ENCODE data around the gene ATP6V1G2.

- TF ChIP-seq CTCF (IDR thresholded peaks at IDR 0.05; ENCODE audit: poor library complexity, severe bottlenecking) = no peak
- no peak for TF ChIP-seq POLR2AphosphoS5 (IDR thresholded peaks at IDR 0.05)
Measured at GRCh38 chr6:31540640-31541039, 5.8 kb downstream of the ATP6V1G2 start.

All from neural cell (in vitro differentiated cells).